Spleen (tissue), 13 donors: ENCODE data around the gene PRKAA2. TPM values are rescaled to one million over a fixed set of nuclear protein-coding genes. Genes with fewer than 3 reads are reported as not detected.
A peak's percentile ranks its signal among the peaks of the same experiment; 100 is the strongest.
"Not testable (repeated sequence)": the region's sequence is repeated elsewhere in the genome, so short reads cannot be mapped to it uniquely, and the experiment has no call there.

Experiments
- DNase-seq: peaks from one replicate; pipeline ENCODE4 v3.0.0-alpha.2; 2020
- H3K27ac ChIP-seq, 8 donors: fragments of 200-600 bp; sonication (generic) in 7 of 8; 1 replicate in 4 of 8; 2 replicates in 4 of 8; pipeline versions ENCODE4 v1.5.0 to v1.8.0; 2016 to 2021; ENCODE audit warnings: inconsistent platforms in 4 of 8, mild to moderate bottlenecking in 4 of 8, moderate library complexity in 1 of 8
- H3K27me3 ChIP-seq, 7 donors: fragments of 200-600 bp; sonication (generic) in 6 of 7; replicated peaks in 1 of 7; 1 replicate in 4 of 7; 2 replicates in 3 of 7; pipeline versions ENCODE4 v1.5.0 to v1.8.0; 2016 to 2021; ENCODE audit warnings: inconsistent platforms in 3 of 7, mild to moderate bottlenecking in 1 of 7
- H3K36me3 ChIP-seq, 6 donors: fragments of 200-600 bp; sonication (generic) in 5 of 6; 1 replicate in 4 of 6; 2 replicates in 2 of 6; pipeline versions ENCODE4 v1.5.0 to v1.8.0; 2016 to 2021; ENCODE audit warnings: inconsistent platforms in 2 of 6
- H3K4me1 ChIP-seq, 6 donors: fragments of 200-600 bp; sonication (generic) in 5 of 6; 1 replicate in 3 of 6; 2 replicates in 3 of 6; pipeline versions ENCODE4 v1.5.0 to v1.8.0; 2016 to 2021; ENCODE audit warnings: inconsistent platforms in 3 of 6
- H3K4me3 ChIP-seq, 8 donors: fragments of 200-600 bp; sonication (generic) in 7 of 8; 1 replicate in 4 of 8; 2 replicates in 4 of 8; pipeline versions ENCODE4 v1.5.0 to v1.8.0; 2016 to 2021; ENCODE audit warnings: inconsistent platforms in 4 of 8, mild to moderate bottlenecking in 4 of 8, moderate library complexity in 2 of 8
- H3K9me3 ChIP-seq, 8 donors: fragments of 200-600 bp; sonication (generic) in 7 of 8; 1 replicate in 4 of 8; 2 replicates in 4 of 8; pipeline versions ENCODE4 v1.5.0 to v1.8.0; 2016 to 2021; ENCODE audit warnings: inconsistent platforms in 4 of 8
- CTCF ChIP-seq, 11 experiments: fragments of 200-600 bp in 7 of 11; fragments of 450-650 bp in 4 of 11; sonication (generic) in 4 of 11; IDR thresholded peaks in 8 of 11; conservative IDR thresholded peaks in 3 of 11; 1 replicate in 7 of 11; 2 replicates in 4 of 11; pipeline versions ENCODE4 v1.4.0 to v1.8.0; 2016 to 2021; ENCODE audit warnings: antibody characterized with exemption in 11 of 11, inconsistent platforms in 4 of 11, mild to moderate bottlenecking in 1 of 11
- POLR2A ChIP-seq, 3 donors: fragments of 450-650 bp; IDR thresholded peaks; one replicate each; pipeline ENCODE4 v1.5.1; 2017; ENCODE audit warnings: antibody characterized with exemption in 3 of 3, mild to moderate bottlenecking in 1 of 3
- POLR2AphosphoS5 ChIP-seq, 3 donors: sonication (generic); formaldehyde crosslinking; IDR thresholded peaks; one replicate each; pipeline ENCODE4 v1.5.1; 2017; ENCODE audit warnings: antibody characterized with exemption in 3 of 3
- WGBS, 5 donors: extraction: QIAGEN DNeasy Blood & Tissue Kit in 3 of 5; methylation state at CpG; one replicate each; pipeline versions ENCODE4 v1.1.5 to v1.1.7; 2013 to 2018; 5-methylcytosine and 5-hydroxymethylcytosine counted together
- intact Hi-C: fragments of 100-400 bp; cut with DNase I; formaldehyde crosslinking; loops from one replicate; pipeline ENCODE4 v1.15.0; 2023; ENCODE audit warnings: low total_unique reads
- long read RNA-seq, 2 donors: transcript quantifications; one replicate each; lab custom pipeline, GENCODE V29; 2026
- polyA plus RNA-seq, 3 donors: library from polyadenylated mRNA; stranded (reverse); fragments of 200-250 nt; gene quantifications; one replicate each; pipeline ENCODE4 v1.2.1, GENCODE V29; 2013
- total RNA-seq, 7 donors: library from RNA; depleted of rRNA in 3 of 7; stranded (reverse); fragments of >200 nt in 3 of 7; fragmentation: NEBNext Ultra II Directional in 4 of 7; extraction: Animal tissue kit (Norgen Biotek cat#: 25700) in 4 of 7; gene quantifications; one replicate each; pipeline versions ENCODE4 v1.1.0 to v1.2.1, GENCODE V29; 2016 to 2021
- donor health status: healthy with polysubstance abuse.
- donor health status: DM: no; HTN: no; CAD: no; lungs with moderate emphysema.
- donor health status: DM: no; HTN: no; CAD: no.
- donor health status: Bipolar disorder and iron deficiency.
- donor health status: healthy.
- donor health status: DM: no; HTN: no; CAD: no.
- donor health status: DM: yes; HTN: yes; CAD: no.

The PRKAA2 gene
- total RNA-seq (1 to 10 TPM; 1.9 to 6.0 (median 3.6) TPM), polyA plus RNA-seq (1 to 10 TPM in 1 of 3 donors, under 1 TPM in 2; 0.24 to 1.3 (median 0.37) TPM)
- long read RNA-seq, donor 1, result 0 reads
- long read RNA-seq, donor 2, result 0 reads

DNA sequence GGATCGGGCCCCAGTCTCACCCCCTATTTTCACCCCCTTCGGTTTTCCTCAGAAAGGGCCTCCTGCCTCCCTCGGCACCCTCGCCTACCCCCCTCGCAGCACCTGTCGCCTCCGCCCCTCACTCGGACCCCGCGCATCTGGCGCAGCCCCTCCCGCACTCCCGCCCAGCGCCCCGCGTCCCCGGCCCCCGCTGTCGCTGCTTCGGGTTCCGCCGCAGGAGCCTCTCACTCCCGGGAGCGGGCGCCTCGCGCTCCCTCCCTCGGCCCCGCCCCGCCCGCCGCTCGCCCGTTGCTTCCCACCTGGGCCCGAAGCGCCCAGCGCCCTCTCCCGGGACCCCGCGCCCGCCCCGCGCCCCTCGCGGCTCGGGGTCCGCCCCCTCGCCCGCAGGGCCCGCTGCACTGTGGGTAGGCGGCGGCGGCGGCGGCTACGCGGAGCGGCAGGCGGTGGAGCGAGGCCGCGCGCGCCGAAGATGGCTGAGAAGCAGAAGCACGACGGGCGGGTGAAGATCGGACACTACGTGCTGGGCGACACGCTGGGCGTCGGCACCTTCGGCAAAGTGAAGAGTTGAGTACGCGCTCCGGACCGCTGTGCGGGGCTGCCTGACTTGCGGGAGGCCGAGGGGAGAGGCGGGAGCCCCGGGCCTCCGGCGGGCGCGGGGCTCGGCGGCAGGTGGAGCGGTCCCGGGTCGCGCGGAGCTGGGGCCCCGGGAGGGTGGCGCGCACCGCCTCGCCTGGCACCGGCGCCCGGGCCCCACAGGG is at the start of gene PRKAA2:
TSS of gene PRKAA2 (plus strand) at position 396 of the 758 bp plus-strand sequence. CDS start at position 470, 74 bp downstream.
- H3K36me3 ChIP-seq, result no peaks in the 10 kb centered on the region
- peaks cover 0 to 63% (median 24%) of the 10 kb centered on the region in 7 donors for H3K27me3 ChIP-seq
- WGBS, 5 donors, result 1 to 4% (median 2%) methylated on average over 70 to 103 of the region's 103 CpGs
- H3K4me1 ChIP-seq, result peaks cover 0 to 21% (median 7%) of the 10 kb centered on the region in 6 donors
- H3K4me3 ChIP-seq, result peak within 1 kb of the TSS; percentile 27 to 76 (median 45)
- peak; percentile 83 for DNase-seq
- no peaks in the 10 kb centered on the region for H3K9me3 ChIP-seq
- peak; percentile 6 to 53 (median 48) for TF ChIP-seq POLR2AphosphoS5 (IDR thresholded peaks at IDR 0.05)
- TF ChIP-seq CTCF (IDR thresholded peaks at IDR 0.05 in 8 of 11, conservative IDR thresholded peaks at IDR 0.05 in 3 of 11), result no peak
- TF ChIP-seq POLR2A (IDR thresholded peaks at IDR 0.05), result no peak
- peak within 1 kb of the TSS; percentile 35 to 82 (median 69) for H3K27ac ChIP-seq
- intact Hi-C loops, result no loop called here

DNA sequence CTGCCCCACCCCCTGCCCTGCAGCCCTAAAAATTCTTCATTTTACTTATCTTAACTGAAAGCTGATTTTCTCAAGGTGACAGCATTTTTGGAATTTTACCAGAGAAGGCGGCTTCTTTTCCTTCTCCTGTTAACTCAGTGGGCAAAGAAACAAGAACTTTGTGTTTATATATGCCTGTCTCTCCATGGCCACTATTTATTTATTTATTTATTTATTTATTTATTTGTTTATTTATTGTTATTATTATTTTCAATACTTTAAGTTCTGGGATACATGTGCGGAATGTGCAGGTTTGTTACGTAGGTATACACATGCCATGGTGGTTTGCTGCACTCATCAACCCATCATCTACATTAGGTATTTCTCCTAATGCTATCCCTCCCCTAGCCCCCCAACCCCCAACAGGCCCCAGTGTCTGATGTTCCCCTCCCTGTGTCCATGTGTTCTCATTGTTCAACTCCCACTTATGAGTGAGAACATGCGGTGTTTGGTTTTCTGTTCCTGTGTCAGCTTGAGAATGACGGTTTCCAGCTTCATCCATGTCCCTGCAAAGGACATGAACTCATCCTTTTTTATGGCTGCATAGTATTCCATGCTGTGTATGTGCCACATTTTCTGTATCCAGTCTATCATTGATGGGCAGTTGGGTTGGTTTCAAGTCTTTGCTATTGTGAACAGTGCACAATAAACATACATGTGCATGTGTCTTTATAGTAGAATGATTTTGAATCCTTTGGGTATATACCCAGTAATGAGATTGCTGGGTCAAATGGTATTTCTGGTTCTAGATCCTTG is 49.5 kb upstream of the PRKAA2 start:
- H3K4me1 ChIP-seq, intact Hi-C loops, DNase-seq, H3K9me3 ChIP-seq, H3K27me3 ChIP-seq, H3K27ac ChIP-seq, H3K36me3 ChIP-seq, H3K4me3 ChIP-seq: not testable (repeated sequence)
- 91 to 98% (median 97%) methylated on average over 5 of the region's 5 CpGs for WGBS, 5 donors

DNA sequence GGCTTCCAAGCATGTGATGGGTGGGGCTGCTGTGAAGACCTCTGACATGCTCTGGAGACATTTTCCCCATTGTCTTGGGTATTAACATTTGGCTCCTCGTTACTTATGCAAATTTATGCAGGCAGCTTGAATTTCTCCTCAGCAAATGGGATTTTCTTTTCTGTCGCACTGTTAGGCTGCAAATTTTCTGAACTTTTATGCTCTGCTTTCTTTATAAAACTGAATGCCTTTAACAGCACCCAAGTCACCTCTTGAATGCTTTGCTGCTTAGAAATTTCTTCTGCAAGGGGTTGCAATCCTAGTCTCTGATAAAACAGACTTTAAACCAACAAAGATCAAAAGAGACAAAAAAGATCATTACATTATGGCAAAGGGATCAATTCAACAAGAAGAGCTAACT is 35.0 kb upstream of the PRKAA2 start:
- H3K27ac ChIP-seq, H3K4me1 ChIP-seq, H3K36me3 ChIP-seq, H3K4me3 ChIP-seq, DNase-seq, intact Hi-C loops, H3K27me3 ChIP-seq: not testable (repeated sequence)
- 29 to 67% (median 48%) methylated on average over 2 of the region's 2 CpGs for WGBS, 5 donors
- peaks cover 0 to 36% (median 15%) of the 10 kb centered on the region in 8 donors for H3K9me3 ChIP-seq

GRCh38 chr1:56610770-56611169 is 34.3 kb upstream of the PRKAA2 start:
- H3K36me3 ChIP-seq, H3K27me3 ChIP-seq, intact Hi-C loops, H3K4me3 ChIP-seq, H3K4me1 ChIP-seq, H3K27ac ChIP-seq, DNase-seq: not testable (repeated sequence)
- 92 to 95% (median 94%) methylated on average over 6 of the region's 6 CpGs for WGBS, 5 donors
- peaks cover 0 to 36% (median 15%) of the 10 kb centered on the region in 8 donors for H3K9me3 ChIP-seq

- Histone ChIP-seq H3K4me1 (no peaks in the 10 kb centered on the region), H3K27me3 (peaks cover 0 to 7% (median 0%) of the 10 kb centered on the region in 7 donors), H3K9me3 (peaks cover 0 to 17% (median 8%) of the 10 kb centered on the region in 8 donors), H3K4me3 (no peak overlapping the region), H3K27ac (no peak overlapping the region), H3K36me3 (no peaks in the 10 kb centered on the region)
- DNase-seq, result no peak
- WGBS, 5 donors, result 73 to 89% (median 84%) methylated on average over 2 of the region's 2 CpGs
- TF ChIP-seq POLR2AphosphoS5 (IDR thresholded peaks at IDR 0.05) (no peak), CTCF (IDR thresholded peaks at IDR 0.05 in 8 of 11, conservative IDR thresholded peaks at IDR 0.05 in 3 of 11) (no peak), POLR2A (IDR thresholded peaks at IDR 0.05) (no peak)
- intact Hi-C loops, result no loop called here
Observed at GRCh38 chr1:56617141-56617540, 28.0 kb upstream of the PRKAA2 start.
